HG03378 (cell line): Measurements from ENCODE around the gene SLC25A51.
"Not testable (repeated sequence)": the region's sequence is repeated elsewhere in the genome, so short reads cannot be mapped to it uniquely, and the experiment has no call there.

Experiments used
- ATAC-seq: cut with Tn5 transposase; IDR thresholded peaks from one replicate; pipeline ENCODE4 v1.9.1; 2021; ENCODE audit warnings: mild to moderate bottlenecking, moderate library complexity; ENCODE audit not compliant: unreplicated experiment

SLC25A51 gene

DNA sequence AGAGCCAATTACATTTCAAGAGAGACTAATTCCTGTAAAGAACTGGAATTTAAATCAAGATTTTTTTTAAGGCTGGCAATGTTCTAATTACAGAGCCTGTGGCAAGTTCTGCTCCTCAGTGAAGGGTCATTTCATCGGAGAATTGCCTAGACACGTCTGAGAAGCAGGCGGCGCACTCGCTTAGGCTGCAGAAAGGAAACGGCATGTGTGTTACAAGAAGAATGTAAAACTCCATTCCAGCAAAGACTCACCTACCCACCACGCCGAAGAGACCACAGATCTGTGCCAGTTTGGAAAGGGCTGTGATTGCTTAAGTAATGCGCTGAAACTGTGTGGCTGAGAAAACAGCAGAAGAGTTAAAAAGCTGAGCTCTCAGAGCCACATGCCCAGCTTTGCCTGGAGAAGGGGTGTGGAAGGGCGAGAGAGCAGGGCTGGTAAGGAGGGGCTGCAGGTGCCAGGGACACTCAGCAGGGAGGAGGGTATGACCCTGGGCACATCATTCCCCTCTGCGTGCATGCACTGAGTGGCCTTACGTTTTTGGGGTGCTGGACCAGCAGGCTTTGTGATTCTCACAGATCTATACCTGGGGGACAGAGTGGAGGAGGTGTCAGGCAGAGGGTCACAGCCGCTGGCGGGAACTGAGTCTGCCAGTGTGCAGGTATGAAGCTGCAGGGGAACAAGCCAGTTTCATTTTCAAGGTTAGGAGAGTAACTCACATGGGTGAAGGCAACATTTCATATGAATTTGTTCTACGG, 17.8 kb upstream of the SLC25A51 start:
- ATAC-seq = no peak

DNA sequence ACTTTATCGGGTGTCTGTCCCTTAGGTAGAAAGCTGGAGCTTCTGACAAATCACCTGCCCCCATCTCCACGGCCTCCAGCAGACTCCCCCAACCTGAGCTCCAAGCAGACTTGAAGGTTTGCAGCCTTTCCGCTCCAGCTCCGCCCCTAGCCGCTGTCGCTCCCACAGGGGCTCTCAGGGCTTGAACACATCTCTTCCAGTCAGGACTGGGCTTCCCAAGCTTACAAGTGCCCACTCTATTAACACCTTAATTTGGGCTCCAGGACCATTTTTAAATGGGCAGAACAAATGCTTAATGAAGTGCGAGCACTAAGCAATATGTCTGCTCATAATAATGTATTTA, 17.2 kb upstream of the SLC25A51 start:
- ATAC-seq = no peak

DNA sequence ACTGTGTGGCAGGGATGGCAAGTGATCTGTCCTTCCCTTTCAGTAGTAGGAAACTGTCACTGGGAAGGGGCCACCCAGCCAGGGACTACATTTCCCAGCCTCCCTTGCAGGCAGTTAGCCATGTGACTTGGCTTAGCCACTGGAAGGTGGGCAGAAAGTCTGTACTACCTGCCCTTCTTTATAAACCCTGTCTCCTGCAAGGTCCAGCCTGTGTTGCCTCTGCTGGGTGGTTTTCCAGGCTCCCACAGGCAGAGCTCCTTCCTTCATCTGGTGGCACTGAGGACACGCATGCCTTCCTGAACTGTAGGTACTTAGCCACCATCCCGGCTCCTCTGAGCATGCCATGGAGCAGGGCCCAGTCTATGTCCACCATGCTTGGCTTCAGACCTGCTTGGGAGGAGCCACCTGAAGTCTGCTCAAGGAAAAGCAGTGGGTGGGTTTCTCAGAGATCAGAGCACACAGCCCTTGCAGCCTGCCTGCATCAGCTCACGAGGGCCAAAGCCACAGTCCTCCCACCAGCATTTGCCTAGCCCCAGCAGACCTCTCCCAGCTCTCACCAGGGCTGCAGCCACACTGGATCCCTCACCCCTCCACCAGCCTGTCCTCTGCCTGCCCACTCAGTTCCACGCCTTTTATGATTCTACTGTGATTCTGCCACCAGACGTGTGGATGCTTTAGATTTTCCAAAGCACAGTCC, 16.7 kb upstream of the SLC25A51 start:
- no peak for ATAC-seq

DNA sequence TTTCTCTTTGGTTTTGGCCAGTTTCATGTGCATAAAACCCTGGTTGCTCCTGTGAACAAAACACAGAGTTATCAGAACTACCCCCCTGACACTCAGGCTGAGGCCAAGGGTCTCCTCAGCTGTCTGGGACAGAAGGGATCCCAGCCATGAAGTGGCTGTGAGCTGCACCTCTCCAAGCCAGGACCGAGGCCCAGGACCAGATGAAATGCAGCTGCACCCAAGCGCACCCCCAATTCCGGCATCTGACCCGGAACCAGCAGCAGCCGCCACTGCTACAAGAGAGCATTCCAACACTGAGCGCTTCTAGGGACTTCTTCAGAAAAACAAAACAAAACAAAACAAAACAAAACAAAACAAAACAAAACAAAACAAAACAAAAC, 16.0 kb upstream of the SLC25A51 start:
- no peak for ATAC-seq

DNA sequence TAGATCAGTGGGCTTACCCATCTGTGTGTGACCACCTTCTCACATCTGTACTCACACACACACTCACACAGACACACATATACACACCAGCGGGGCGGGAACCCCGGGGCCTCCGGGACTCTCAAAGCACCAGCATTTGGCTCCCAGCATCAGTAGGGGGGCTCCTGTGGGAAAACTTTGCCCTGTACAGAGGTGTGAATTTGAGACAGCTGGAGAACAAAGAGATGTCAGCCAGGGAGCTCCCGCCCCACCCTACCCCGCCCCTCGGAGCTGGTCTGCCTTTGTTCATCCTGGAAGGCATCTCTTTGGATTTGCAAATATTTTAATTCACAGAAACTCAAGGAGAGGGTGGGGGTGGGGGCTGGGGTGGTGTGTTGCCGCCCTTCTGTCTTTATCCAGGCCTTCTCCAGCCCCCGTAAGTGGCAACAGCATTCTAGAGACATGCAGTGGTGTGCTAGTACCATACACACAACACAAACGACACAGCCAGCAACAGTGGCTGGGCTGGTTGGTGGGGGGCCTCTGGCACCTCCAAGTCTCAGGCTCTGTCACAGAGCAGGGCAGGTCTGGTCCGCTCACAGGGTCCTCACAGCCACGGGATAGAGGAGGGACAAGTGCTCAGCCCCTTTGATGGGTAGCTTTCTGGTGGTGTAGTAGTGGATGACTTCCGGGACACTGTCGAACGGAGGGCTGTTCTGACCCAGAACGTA, 15.5 kb upstream of the SLC25A51 start:
- no peak for ATAC-seq

DNA sequence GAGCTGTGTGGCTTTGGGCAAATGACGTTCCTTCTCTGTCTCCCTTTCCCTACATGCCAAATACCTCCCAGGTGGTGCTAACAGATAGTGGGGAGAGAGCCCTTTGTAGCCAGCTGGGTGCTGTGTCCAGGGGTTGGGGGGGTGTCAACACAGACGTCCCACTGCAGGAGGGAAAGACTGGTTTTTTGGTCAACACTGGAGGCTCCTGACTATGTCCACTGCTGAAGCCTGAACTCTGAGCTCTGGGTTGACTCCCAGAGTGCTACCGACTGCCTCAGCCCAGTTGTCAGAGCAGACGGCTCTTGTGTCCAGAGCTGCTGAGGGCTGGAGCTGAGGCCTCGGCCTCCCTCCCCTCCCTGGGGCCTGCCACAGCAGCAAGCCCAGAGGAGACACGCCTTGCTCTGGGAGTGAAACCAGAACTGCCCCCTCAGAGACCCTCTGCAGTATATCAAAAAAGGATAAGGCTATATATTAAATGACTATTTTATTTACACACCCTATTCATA, 14.8 kb upstream of the SLC25A51 start:
- no peak for ATAC-seq

DNA sequence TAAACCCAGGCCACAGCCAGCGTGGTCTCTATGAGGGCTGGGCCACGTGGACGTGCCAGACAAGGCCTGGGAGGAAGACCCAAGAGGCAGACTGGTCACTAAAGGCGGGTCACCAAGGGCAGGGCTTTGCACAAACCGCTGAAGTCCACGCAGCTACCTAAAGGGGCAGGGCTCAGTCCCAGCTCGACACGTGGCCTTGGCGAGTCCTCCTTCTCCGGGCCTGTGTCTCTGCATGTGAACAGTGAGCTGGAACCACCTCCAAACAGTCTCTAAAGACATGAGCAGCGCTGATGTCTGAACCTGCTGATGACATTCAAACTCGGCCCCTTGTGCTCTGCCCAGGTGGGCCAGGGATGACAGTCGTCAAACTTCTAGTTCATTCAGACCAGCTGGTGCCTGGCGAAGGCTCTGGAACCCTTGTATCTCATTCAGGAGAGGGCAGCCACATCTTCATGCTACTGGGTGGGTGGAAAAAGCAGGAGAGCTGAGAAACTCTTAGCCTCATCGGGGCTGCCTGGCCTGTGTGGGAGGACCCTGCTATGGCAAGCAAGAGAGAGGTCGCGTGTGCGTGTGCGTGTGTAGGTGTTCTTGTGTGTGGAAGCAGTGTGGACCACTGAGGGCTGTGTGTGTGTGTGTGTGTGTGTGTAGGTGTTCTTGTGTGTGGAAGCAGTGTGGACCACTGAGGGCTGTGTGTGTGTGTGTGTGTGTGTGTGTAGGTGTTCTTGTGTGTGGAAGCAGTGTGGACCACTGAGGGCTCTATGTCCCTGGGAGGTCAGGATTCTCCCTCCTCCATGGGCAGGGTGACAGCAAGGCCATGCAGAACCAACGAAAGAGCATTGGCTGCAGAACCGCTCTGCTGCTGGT, 14.1 kb upstream of the SLC25A51 start:
- ATAC-seq = no peak

DNA sequence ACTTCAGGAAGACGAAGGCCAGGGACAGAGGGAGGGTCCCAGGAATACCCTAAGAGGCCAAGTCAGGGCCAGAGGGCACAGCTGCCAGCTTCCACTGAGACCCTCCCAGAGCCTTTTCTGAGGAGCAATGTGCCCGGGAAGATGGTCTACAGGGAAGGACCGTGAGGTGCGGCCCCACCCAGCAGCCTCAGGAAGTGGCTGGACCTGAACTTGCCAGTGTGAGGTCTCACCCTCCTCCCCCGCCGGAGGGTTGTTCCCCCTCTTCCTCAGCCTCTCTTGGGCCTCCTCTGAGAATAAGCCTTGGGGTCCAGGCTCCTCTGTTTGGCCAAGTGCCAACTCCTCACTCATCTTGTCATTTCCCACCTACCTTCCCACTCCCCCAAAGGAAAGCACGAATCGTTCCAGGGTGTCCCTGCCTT, 13.4 kb upstream of the SLC25A51 start:
- no peak for ATAC-seq

DNA sequence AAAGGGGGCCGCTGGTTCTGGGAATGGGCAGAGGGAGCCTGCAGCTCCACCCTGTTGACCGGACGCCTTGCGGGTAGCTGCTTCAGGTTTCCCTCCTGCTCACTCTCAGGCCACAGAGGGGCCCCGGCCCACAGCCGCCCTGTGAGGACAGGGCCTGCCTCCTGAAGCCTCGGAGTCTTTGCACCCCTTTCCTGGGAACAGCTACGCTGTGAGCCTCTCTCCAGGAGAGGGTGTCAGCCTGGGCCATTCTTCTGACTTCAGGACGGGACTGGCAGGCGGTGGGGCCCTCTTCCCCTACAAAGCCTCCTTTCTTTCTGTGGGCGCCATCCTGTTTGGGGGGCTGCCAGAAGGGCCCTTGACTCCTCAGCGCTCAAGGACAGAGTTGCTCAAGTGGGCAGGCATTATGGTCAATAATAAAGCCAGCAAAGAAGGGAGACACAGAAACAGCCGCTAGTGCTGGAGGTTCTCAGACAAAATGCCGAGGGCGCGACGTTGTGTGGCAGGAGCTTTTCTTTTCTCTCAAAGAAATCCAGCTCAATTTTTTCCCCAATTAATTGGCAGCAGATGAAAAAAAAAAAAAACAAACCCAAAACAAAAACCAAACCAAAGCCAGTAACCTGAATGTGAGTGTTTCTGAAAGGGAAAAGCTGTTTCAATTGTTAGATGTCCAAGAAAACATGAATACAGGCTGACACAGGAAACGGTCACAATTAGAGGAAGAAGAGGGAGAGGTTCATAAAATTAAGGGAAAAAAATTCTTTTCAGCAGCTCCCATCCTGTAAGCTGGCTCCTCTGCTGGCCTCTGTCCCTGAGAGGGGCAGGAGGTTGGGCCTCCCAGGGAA, 12.8 kb upstream of the SLC25A51 start:
- ATAC-seq = no peak

DNA sequence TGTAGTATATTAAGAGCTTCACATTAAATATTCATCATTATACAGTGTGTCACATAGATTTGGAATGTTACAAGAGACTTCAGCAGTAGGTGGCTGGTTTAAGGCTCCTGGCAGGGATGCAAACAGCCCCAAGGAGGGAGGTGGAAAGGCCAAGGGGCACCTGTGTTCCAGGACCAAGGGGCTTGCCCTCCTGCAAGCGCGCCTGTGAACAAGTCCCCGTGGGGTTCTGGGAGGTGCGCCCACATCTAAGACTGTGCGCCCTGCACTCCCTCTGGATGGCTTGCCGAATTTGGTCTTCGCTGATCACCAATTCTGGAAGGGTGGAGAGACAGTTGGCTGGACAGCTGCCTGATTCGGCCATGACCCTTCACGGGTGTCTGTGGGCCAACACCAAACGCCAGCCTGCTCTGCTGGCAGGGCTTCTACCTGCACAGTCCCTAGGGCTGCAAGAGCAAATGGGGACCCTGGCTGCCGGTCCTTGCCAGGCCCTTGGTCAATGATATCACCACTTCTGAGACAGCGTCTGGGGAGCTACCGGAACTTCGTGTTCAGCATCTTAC, 12.1 kb upstream of the SLC25A51 start:
- ATAC-seq = no peak

DNA sequence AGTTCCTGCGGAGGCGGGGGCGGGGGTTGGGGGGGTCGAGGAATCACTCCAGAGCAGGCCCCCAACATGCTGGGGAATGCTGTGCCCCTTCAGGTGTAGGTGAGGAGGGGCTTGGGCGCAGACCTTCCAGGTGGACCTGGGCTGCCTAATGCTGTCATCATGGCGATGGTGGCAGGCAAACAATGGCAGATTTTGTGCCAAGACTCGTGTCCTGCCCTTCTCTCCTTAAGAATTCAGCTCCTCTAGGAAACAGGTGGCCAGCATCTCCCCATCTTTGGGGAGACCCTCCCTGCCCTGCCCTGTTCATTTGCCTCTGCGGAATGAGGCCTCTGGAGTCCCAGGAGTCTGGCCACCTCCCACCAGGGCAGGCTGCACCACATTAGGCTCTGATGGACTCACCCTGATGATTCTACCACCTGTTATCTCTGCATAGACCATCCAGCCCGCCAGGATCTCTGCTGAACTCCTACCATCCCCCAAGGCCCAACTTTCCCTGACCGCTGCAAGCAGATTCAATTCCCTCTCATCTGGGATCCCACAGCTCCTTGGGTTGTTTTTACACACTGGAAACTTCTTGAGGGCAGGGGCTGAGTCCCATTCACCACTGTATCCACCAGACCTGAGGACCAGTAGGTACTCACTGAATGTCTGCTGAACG, 10.9 kb upstream of the SLC25A51 start:
- no peak for ATAC-seq

DNA sequence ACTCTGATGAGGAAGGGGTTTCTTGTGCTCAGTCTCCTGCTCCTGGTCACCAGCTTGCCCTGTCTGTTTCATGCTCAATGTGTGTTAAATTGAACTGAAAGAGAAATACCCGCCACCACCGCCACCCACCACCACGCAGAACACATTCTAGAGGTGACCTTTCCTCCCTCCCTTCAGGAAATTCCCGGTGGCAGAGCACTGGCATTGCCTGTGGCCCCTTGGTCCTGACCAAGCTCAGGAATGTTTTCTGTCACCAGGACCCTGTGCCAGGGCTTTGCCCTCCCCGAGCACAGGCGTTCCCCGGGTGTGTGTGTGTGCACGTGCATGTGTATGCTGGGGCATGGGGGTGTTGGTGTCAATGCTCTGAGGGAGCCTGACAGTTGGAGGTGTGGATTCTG, 10.2 kb upstream of the SLC25A51 start:
- no peak for ATAC-seq

DNA sequence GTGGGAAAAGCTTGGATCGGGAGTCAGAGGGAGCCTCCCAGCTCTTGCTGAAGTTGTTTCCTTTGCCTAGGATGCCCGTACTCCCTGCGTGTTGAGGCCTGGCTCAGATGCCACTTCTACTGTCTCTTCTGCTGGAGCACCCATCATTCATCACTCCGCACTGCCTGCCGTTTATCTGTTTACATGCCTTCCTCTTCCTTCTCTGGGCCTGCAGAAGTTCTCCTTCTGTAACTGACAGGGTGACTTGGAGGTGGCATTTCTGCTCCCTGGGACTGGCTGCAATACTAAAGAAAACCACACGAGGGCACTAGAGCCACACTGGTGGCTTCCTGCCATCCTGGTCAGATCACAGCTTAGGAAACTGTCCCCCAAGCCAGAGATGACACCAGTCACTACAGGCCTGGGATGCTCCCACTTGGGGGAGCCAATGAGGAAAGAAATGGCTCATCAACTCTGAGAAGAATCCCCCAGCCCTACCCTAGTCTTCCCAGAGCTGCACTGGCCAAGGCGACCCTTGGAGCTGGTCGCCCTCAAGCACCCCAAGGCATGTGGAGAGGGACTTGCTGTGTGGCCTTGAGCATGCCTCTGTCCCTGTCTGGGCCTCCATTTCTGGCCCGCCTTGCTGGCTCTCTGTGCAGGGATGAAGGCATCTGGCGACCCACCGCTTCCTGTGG, 9.7 kb upstream of the SLC25A51 start:
- ATAC-seq = peak; percentile 72

DNA sequence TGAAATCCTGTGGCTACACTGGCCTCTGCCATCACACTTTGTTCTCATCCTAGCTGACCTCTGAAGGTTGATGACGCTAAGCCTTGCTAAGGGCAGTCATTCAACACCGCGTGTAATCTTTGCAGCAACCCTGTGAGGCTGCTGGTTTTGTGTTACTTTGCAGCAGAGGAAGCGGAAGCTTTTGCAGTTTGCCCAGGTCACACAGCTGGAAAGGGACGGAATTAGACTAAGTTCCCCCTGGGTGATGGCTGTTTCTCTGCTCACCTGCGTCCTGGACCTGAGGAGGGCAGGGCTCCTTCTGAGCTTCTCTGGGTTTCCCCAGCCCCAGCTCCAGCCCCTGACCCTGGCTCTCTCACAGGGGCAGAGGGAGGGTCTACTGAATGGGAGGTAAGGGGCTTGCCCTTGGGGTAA, 7.3 kb upstream of the SLC25A51 start:
- no peak for ATAC-seq

DNA sequence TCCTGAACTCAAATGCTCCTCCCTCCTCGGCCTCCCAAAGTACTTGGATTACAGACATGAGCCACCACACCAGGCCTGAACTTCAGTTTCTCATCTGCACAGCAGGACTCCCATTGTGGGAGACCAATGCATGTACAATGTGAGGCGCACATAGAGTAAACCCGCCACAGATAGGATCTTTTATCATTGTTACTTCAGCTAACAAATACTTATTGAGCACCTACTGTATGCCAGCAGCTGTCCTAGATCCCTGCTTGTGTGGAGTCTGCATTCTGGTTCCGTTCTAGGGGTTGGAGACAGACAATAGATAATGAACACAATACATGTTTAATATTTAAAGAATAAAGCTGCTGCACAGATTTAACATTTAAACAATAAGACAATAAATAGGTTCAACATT, 6.3 kb upstream of the SLC25A51 start:
- no peak for ATAC-seq

DNA sequence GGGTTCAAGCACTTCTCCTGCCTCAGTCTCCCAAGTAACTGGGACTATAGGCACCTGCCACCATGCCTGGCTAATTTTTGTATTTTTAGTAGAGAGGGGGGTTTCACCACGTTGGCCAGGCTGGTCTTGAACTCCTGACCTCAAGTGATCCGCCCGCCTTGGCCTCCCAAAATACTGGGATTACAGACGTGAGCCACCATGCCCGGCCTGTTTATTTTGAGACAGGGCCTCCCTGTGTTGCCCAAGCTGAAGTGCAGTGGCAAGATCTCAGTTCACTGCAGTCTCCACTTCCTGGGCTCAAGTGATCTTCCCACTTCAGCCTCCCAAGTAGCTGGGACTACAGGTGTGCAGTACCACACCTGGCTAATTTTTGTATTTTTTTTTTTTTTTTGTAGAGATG, 5.9 kb upstream of the SLC25A51 start:
- ATAC-seq = not testable (repeated sequence)

DNA sequence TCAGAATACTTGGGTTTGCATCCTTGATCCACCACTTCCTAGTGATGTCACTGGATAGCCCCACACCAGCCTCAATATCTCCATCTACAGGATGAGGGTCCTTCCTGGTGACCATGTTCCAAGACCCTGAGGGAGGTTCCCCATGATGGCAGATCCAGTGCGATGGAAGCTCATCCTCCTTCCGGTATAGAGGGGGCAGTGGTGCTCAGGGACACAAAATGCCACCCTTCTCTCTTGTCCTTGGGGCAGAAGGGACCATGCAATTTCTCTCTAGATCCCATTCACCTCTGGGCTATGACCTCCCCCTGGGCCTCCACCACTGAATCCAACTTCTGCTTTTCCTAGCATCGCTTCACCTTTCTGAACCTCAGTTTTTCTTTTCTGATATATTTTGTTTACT, 5.4 kb upstream of the SLC25A51 start:
- no peak for ATAC-seq

DNA sequence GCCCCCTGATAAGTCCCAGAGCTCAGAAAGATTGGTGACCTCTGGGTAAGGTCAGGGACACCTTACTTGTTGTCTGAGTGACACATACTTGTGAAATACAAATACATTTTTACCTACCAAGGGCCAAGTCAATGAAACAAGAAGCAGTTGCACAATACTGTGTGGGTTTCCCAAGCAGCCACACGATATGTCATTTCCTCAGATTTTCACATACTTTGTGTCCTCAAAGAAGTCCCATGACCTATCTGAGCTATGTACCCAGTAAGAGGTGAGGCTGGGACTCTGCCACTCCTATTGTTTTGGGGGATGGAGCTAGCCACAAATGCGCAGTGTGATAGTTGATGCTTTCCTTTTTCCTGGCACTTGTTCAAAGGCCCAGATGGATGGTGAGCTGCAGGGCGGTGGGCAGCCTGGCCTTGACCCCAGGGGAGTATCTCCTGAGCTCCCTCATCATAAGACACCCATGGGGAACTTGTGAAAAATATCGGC, 4.8 kb upstream of the SLC25A51 start:
- ATAC-seq = no peak

DNA sequence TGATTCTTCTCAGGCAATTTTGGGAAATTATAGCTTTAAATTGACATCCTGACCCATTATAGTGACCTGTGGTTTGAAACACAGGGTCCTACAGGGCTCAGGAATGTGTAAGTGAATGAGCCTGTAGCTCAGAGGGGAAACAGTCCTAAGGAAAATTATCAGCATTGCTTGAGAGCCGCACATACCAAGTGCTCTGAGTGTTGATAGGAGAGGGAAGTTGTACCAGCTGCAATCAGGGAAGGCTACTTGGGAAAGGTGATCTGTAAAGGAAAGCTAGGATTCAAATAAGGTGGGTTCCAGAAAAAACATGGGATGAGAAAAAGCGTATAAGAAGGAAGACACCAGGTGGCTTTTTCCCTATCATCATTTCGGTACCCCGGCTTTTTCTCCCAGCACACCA, 4.4 kb upstream of the SLC25A51 start:
- ATAC-seq = no peak
